DMS114 treated with DMSO at 0.1 percent for 48 hours (cell line): ENCODE measurements around the gene KLF11.

ENCODE experiments used
- DNase-seq: peaks from one replicate; lab custom pipeline; 2025; ENCODE audit not compliant: unreplicated experiment; lab: John Stamatoyannopoulos, UW

The KLF11 gene

DNA sequence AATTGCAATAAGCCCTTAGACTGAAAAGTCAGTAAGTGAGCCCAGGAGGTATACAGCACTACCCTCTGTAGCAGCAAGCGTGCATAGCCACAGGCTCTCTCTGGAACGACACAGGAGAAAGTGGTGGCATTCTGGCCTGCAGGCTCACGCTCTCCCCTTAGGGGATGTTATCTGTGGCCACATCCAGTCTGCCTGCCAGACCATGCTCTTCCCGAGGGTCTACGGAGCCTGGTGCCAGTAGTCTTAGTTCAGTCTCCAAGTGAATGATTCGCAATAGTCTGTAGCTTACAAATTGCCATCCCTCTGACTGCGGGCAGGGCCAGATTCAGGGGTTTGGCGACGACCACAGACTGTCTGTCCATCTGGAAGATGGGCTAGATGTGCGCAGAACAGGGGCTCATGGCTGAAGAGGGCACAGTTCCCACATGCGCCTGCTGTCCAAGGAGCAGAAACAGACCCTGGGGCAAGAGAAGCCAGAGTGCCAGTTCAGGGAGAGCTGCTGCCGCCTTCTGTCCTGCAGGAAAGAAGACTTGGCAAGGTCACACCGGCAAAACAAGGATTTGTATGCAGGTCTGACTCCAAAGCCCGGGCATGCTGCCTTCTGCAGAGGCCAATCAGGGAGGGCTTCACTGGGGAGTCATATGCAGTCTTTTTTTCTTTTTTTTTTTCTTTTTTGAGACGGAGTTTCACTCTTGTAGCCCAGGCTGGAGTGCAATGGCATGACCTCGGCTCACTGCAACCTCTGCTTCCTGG is 3.5 kb upstream of the KLF11 start:
- DNase-seq, result no peak

GRCh38 chr2:10041711-10042110 is 1.6 kb upstream of the KLF11 start:
- no peak for DNase-seq

DNA sequence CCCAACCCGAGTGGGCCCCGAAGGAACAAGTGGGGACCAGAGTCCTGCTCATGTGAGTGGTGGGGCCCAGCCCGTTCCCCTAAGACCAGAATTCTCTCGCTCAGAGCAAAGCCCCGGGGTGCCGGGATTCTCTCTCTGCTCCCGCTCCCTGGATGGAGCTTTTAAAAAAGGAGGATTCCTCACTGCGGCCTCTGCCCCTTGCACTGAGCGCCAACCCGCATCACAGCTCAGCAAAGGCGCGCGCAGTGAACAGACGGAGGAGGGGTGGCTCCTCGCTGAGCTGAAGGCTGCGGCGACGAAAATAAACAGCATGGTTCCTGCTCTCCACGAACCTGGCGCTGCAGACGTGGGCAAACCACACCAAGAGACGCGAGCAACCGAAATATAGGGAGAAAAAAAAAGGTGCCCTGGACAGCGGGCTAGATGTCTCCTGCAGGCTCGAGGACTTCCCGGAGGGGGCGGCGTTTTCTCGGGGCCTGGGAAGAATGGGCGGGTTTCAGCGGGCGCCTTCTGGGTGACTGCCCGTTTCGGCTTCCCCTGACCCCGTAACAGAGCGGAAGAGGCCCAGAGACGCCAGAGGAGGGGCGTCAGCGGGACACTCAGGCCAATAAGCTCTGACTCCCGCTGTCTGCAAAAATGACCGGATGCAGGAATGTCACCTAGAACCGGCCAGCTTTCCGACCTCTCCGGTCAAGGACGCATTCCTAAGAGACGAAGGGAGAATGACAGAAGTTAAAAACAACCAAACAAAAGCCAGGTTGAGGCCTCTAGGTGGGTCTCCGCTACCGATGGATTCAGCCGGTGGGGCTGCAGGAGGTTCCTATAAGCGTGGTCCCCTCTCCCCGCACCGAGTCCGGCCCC is 819 bp upstream of the KLF11 start:
- DNase-seq, result no peak

- peak; percentile 61 for DNase-seq
Measured at GRCh38 chr2:10043906-10044601, 704 bp downstream of the KLF11 start.

GRCh38 chr2:10045561-10046355 is 2.4 kb downstream of the KLF11 start:
- no peak for DNase-seq

DNA sequence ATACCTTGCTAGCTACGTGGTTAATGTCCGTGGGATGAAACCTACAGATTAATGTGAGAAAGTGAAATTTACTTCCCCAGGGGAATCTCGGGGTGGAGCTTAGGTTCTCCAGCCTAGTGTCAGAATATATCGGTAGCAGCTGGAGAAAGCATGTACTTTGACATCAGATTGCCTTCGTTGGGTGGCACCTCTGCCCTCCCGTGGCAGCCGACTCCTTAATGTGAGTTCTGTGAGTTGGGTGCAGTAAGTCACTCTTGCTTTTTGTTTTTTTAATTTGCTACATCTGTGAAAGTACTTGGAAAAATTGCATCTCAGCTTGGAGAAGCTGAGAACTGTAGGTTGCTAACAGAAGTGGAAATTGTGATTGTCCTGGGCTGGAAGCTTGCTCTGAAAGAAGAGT is 3.6 kb downstream of the KLF11 start:
- DNase-seq, result no peak

DNA sequence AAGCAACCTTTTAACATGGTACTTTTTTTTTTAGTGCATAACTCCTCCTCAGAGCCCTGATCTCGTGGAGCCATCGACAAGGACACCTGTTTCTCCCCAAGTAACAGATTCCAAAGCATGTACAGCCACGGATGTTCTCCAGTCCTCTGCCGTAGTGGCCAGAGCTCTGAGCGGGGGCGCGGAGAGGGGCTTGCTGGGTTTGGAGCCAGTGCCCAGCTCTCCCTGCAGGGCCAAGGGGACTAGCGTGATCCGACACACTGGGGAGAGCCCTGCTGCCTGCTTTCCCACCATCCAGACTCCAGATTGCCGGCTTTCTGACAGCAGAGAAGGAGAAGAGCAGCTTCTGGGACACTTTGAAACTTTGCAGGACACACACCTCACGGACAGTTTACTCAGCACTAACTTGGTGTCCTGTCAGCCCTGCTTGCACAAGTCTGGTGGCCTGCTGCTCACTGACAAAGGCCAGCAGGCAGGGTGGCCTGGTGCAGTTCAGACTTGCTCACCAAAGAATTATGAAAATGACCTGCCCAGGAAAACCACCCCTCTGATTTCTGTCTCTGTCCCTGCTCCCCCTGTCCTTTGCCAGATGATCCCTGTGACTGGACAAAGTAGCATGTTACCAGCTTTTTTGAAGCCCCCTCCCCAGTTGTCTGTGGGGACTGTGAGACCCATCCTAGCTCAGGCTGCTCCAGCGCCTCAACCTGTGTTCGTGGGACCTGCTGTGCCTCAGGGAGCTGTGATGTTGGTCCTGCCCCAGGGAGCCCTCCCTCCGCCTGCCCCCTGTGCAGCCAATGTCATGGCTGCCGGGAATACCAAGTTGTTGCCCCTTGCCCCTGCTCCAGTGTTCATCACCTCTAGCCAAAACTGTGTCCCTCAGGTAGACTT is 4.5 kb downstream of the KLF11 start:
- DNase-seq, result no peak

- peak; percentile 70 for DNase-seq
Measured at GRCh38 chr2:10048501-10049171, 5.3 kb downstream of the KLF11 start.

GRCh38 chr2:10052216-10052615 is 8.9 kb downstream of the KLF11 start:
- DNase-seq, result no peak

- no peak for DNase-seq
Measured at GRCh38 chr2:10053351-10053750, 10.0 kb downstream of the KLF11 start.

DNA sequence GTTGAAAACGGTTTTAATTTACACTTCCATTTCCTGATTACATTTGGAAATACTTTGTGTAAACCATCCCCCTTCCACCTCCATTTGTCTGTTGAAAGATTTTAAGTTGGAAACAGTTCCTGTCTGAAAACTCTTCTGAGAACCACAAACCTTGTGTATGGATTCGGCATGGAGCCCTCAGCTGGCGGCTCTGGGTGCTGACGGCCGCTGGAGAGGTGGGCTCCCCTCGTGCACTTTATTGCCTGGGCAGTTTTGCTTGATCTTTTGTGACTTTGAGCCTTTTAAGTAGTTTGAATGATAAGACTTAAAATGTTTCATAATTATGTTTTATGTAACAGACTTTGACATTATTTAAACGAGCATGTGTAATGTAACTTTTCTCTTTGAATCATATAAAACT is 11.1 kb downstream of the KLF11 start:
- no peak for DNase-seq

- no peak for DNase-seq
Measured at GRCh38 chr2:10054976-10055375, 11.6 kb downstream of the KLF11 start.

DNA sequence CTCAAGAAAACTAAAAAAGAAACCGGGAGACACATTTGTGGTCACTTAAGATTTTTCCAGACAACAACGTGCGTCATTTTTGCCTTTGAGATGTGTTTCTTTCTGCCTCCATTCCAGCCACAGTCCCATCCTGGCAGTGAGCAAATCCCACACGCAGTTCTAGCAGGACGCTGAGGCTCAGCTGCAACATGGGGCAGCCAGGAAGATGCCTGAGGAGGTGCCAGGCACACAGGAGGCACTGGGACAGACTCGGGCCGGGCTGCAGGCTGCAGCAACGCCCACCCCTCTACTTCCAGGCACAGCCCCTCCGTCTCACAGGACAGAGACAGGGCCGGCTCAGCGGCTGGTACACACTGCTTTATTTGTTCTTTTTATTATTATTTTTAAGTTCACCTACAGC is 13.1 kb downstream of the KLF11 start:
- DNase-seq, result no peak

DNA sequence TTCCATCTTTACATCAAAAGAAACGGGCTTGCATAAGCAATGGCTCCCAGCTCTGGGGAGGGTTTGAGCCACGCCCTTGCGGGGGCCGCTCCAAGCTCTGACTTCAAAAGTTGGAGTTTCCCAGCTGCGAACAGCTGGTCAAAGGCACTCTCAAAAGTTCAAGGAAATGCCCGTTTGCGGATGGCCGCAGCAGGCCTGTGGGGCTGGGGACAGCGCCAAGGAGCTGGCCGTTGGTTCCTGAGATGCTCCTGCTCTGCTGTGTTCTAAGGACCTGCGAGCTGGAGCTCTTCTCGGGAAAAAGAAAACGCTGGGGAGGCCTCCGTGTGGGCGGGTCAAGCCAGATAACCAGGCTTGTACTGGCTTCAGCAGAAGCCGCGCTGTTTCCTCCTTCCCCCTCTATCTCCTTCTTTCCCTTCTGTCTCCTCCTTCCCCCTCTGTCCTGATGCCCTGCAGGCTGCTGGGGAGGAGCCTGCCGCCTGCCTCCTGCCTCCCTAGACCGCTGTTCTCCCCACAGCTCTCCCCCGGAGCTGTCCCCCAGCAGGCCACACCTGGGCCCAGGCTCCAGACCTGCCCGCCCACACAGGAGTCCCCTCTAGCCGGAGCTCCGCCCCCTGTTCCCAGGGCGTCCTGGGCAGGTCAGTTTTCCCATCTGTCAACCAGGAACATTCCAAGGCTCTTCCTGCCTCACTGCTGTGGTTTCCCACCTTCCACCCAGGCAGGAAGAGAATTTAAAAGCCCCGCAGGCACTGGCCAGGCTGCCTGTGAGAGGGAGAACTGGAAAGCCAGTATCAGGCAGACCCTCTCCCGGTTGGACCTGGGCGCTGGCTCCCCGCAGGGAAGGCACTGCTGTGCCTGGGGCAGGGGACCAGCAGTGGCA is 14.1 kb downstream of the KLF11 start:
- no peak for DNase-seq

DNA sequence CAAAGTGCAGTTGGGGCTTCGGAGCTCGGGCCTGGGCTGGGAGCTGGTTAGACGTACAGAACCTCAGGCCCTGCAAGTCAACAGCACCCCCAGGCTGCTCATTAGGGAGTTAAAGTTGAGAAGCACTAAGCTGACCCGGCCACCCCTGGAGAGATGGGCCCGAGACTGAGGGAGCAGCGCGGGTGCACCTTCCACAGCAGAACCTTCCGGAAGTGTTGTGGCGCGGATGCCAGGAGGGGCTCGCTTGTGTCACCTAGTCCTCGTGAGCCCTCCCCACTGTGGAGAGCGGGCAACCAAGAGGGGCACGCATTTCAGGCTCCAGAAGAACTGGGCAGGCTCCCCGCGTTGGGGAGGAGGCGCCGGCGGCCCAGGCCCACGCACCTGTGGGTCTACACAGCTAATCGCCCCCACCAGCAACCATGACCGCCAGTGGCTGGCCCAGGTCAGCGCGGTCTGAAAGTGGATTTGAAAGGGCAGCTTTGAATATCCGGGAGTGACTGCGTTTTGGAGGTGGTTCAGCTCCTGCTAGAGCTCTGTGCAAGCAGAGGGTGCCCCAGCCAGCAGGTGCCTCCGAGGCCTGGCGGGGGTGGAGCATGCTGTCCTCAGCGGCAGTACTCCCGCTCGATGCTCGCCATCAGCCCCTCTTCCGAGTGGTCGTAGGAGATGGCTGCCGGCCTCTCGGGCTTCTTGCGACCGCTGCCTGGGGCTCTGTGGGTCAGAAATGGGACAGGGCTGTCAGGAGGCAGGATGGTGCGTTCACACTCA is 15.1 kb downstream of the KLF11 start:
- DNase-seq, result no peak

- DNase-seq, result no peak
Measured at GRCh38 chr2:10059016-10059351, 15.6 kb downstream of the KLF11 start.

DNA sequence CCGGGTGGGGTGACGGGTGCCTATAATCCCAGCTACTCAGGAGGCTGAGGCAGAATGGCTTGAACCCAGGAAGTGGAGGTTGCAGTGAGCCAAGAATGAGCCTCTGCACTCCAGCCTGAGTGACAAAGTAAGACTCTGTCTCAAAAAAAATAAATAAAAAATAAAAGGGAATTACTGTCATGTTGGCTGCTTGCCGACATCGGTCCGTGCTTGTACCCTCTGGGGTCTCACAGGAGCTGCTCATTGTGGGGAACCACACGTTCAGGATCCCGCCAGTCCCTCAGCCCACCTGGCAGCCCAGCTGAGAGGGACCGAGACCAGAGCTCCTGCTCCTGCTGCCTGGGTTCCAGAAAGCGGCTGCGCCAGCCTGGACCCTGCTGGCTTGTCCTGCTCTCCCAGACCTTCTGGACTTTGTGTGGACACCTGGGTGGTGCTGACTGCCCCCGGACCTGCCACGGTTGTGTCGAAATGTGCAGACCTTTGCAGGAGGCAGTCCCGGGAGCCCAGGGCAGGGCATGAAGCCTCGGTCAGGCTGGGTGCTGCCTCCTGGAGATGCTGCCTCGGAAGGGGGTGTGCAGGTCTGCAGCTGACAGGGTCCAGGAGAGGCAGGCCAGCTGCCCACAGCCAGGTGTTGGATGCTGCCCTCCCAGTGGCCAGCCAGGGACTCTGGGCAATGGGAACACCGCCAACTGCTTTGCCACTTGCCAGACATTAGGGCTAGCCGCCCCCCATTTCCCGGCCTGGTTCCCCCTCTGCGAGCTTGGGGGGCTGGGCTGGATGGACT is 16.4 kb downstream of the KLF11 start:
- DNase-seq, result no peak
